GM19025 (cell line): ENCODE measurements around the gene MYL7.
"Not testable (repeated sequence)": the region's sequence is repeated elsewhere in the genome, so short reads cannot be mapped to it uniquely, and the experiment has no call there.

ENCODE experiments used
- ATAC-seq: cut with Tn5 transposase; IDR thresholded peaks from one replicate; pipeline ENCODE4 v1.9.1; 2021; ENCODE audit warnings: mild to moderate bottlenecking, low read depth, moderate library complexity; ENCODE audit not compliant: unreplicated experiment

MYL7 gene

GRCh38 chr7:44141221-44141850 is at the start of gene MYL7:
MYL7 (minus strand) TSS chr7:44141332; CDS start chr7:44141305, 27 bp downstream.
- ATAC-seq, result no peak

- no peak for ATAC-seq
Observed at GRCh38 chr7:44189993-44190872, 49.1 kb upstream of the MYL7 start.

- no peak for ATAC-seq
Observed at GRCh38 chr7:44189286-44189992, 48.3 kb upstream of the MYL7 start, which contains the start of gene GCK. GCK (minus strand) TSS chr7:44189439; CDS start chr7:44188953, 486 bp downstream.

- ATAC-seq, result no peak
Observed at GRCh38 chr7:44188480-44189225, 47.5 kb upstream of the MYL7 start.

- no peak for ATAC-seq
Observed at GRCh38 chr7:44187636-44188416, 46.7 kb upstream of the MYL7 start.

- no peak for ATAC-seq
Observed at GRCh38 chr7:44186736-44187135, 45.6 kb upstream of the MYL7 start.

- ATAC-seq, result no peak
Observed at GRCh38 chr7:44185729-44186128, 44.6 kb upstream of the MYL7 start.

GRCh38 chr7:44184873-44185446 is 43.8 kb upstream of the MYL7 start:
- ATAC-seq, result no peak

- no peak for ATAC-seq
Observed at GRCh38 chr7:44184206-44184872, 43.2 kb upstream of the MYL7 start.

GRCh38 chr7:44183386-44183785 is 42.3 kb upstream of the MYL7 start:
- no peak for ATAC-seq

GRCh38 chr7:44182827-44183226 is 41.7 kb upstream of the MYL7 start:
- ATAC-seq, result no peak

GRCh38 chr7:44180631-44181030 is 39.5 kb upstream of the MYL7 start:
- no peak for ATAC-seq

GRCh38 chr7:44177570-44178131 is 36.5 kb upstream of the MYL7 start:
- ATAC-seq, result no peak

- ATAC-seq, result no peak
Observed at GRCh38 chr7:44176486-44176885, 35.4 kb upstream of the MYL7 start.

GRCh38 chr7:44175730-44176129 is 34.6 kb upstream of the MYL7 start:
- no peak for ATAC-seq

- not testable (repeated sequence) for ATAC-seq
Observed at GRCh38 chr7:44174694-44174948, 33.5 kb upstream of the MYL7 start.

GRCh38 chr7:44173911-44174693 is 33.0 kb upstream of the MYL7 start:
- no peak for ATAC-seq

- no peak for ATAC-seq
Observed at GRCh38 chr7:44172803-44173424, 31.8 kb upstream of the MYL7 start.
